Erythroblast (primary cell): Measurements from ENCODE around the gene DYNLRB1.

Source experiments
- GATA1 ChIP-seq: IDR thresholded peaks from 2 replicates; pipeline ENCODE4 v1.6.1; 2011; ENCODE audit warnings: low read depth, mild to moderate bottlenecking, control low read depth, low read length, moderate library complexity
- POLR2A ChIP-seq: IDR thresholded peaks from 2 replicates; pipeline ENCODE4 v1.6.1; 2011; ENCODE audit warnings: mild to moderate bottlenecking, low read length

DNA sequence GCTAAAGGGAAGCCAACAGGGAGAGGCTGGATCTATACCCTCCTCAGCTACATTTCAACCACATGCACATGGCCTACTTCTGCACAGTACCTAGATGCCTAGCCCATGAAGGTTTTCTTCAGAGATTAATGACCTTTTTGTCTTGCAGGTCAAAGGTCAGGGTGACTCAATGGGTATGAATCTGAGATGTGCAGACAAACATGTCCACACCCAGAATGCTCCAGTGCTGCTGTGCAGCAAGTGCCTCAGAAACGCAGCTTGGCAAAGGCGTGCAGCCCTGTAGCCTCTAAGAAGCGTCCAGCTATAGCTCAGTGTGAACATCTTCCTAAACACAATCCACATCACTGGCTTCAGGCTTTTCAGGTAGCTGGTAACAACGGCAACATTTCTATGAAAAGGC lies 66.7 kb downstream of the DYNLRB1 start:
- TF ChIP-seq POLR2A = no peak
- TF ChIP-seq GATA1 = no peak
